Keratinocyte (primary cell): ENCODE measurements around the gene PLGRKT. TPM values are rescaled to one million over a fixed set of nuclear protein-coding genes. Genes with fewer than 3 reads are reported as not detected.

Source experiments
- DNase-seq: peaks from one replicate; pipeline ENCODE4 v3.0.0-alpha.2; 2011; ENCODE audit warnings: low read depth, missing footprints, low spot score
- FAIRE-seq: peaks from 2 replicates; lab custom pipeline; 2011; peaks lifted over from hg19 to GRCh38; lab: Jason Lieb, UNC
- H2AFZ ChIP-seq: 2 replicates; pipeline ENCODE4 v1.6.0; 2012; ENCODE audit warnings: low read length, control low read depth, inconsistent platforms; ENCODE audit not compliant: control insufficient read depth
- H3K27ac ChIP-seq: 2 replicates; pipeline ENCODE4 v1.5.1; 2011; ENCODE audit warnings: low read length; ENCODE audit not compliant: control insufficient read depth, insufficient read depth
- H3K27me3 ChIP-seq: 3 replicates; pipeline ENCODE4 v1.6.0; 2011; ENCODE audit warnings: low read length; ENCODE audit not compliant: control insufficient read depth, insufficient read depth; ENCODE audit errors: extremely low read depth
- H3K36me3 ChIP-seq, 2 experiments: 2 replicates in 1 of 2; 3 replicates in 1 of 2; pipeline ENCODE4 v1.5.1; 2011; ENCODE audit warnings: low read length in 2 of 2, mild to moderate bottlenecking in 1 of 2; ENCODE audit not compliant: control insufficient read depth in 2 of 2, insufficient read depth in 2 of 2; ENCODE audit errors: extremely low read depth in 1 of 2
- H3K4me1 ChIP-seq: 3 replicates; pipeline ENCODE4 v1.5.1; 2011; ENCODE audit warnings: low read length; ENCODE audit not compliant: control insufficient read depth, insufficient read depth; ENCODE audit errors: extremely low read depth
- H3K4me2 ChIP-seq: 3 replicates; pipeline ENCODE4 v1.6.0; 2011; ENCODE audit warnings: low read depth, low read length; ENCODE audit not compliant: control insufficient read depth, insufficient read depth; ENCODE audit errors: extremely low read depth
- H3K4me3 ChIP-seq, 3 experiments: fragments of 200-600 bp in 1 of 3; sonication (generic) in 1 of 3; 2 replicates in 2 of 3; 3 replicates in 1 of 3; pipeline ENCODE4 v1.5.1; 2011 to 2016; ENCODE audit warnings: low read length in 3 of 3, mild to moderate bottlenecking in 3 of 3, control low read depth in 2 of 3, inconsistent platforms in 1 of 3, low read depth in 1 of 3, mixed read lengths in 1 of 3, mixed run types in 1 of 3, moderate library complexity in 1 of 3; ENCODE audit not compliant: control insufficient read depth in 2 of 3, insufficient read depth in 2 of 3; ENCODE audit errors: extremely low read depth in 1 of 3
- H3K79me2 ChIP-seq: 2 replicates; pipeline ENCODE4 v1.6.0; 2012; ENCODE audit warnings: low read length; ENCODE audit not compliant: control insufficient read depth, insufficient read depth
- H3K9ac ChIP-seq: 3 replicates; pipeline ENCODE4 v1.6.0; 2011; ENCODE audit warnings: low read length; ENCODE audit not compliant: control insufficient read depth, insufficient read depth; ENCODE audit errors: extremely low read depth
- H3K9me1 ChIP-seq: 3 replicates; pipeline ENCODE4 v1.6.0; 2011; ENCODE audit warnings: low read length; ENCODE audit not compliant: control insufficient read depth, insufficient read depth; ENCODE audit errors: extremely low read depth
- H3K9me3 ChIP-seq: 2 replicates; pipeline ENCODE4 v1.5.1; 2012; ENCODE audit warnings: low read depth, low read length; ENCODE audit not compliant: control insufficient read depth
- H4K20me1 ChIP-seq: 3 replicates; pipeline ENCODE4 v1.6.0; 2011; ENCODE audit warnings: low read length; ENCODE audit not compliant: control insufficient read depth, insufficient read depth; ENCODE audit errors: extremely low read depth
- CTCF ChIP-seq, 3 experiments: IDR thresholded peaks in 1 of 3; conservative IDR thresholded peaks in 1 of 3; optimal IDR thresholded peaks in 1 of 3; 2 replicates in 2 of 3; 3 replicates in 1 of 3; pipeline versions ENCODE3 to v1.5.1; 2011; ENCODE audit warnings: low read length in 3 of 3, mild to moderate bottlenecking in 3 of 3, moderate library complexity in 2 of 3, control low read depth in 1 of 3, inconsistent platforms in 1 of 3; ENCODE audit not compliant: insufficient read depth in 2 of 3; ENCODE audit errors: extremely low read depth in 1 of 3
- EZH2 ChIP-seq: IDR thresholded peaks from one replicate; pipeline ENCODE4 v1.6.1; 2012; ENCODE audit warnings: inconsistent platforms, mild to moderate bottlenecking, low read length, moderate library complexity
- dilution Hi-C: fragments of 300-500 bp; cut with MboI; formaldehyde crosslinking; loops from one replicate; pipeline ENCODE4 v1.7.0; 2020; ENCODE audit warnings: low sequenced_read_pairs; ENCODE audit not compliant: extremely low pct_ligation_motif_present
- polyA plus RNA-seq, 5 experiments: library from polyadenylated mRNA; depleted of rRNA in 3 of 5; stranded (reverse) in 3 of 5; stranded (forward) in 1 of 5; unstranded in 1 of 5; fragments of >200 nt; gene quantifications; 1 replicate in 1 of 5; 2 replicates in 3 of 5; 3 replicates in 1 of 5; pipeline versions ENCODE4 v1.2.1 to v1.2.3, GENCODE V29; 2011 to 2012; ENCODE audit warnings: missing spikeins in 2 of 5, low read depth in 1 of 5, low replicate concordance in 1 of 5

Gene PLGRKT
- polyA plus RNA-seq, 1 donor (not counting 4 experiments of a cell fraction or from before 2014, with no cell fraction given): 35.2 TPM

- Histone ChIP-seq H3K36me3 (no peaks in the 10 kb centered on the region), H3K79me2 (peaks cover under 1% of the 10 kb centered on the region), H3K4me2 (no peak overlapping the region), H3K27me3 (no peaks in the 10 kb centered on the region), H3K4me3 (no peak overlapping the region), H3K4me1 (no peaks in the 10 kb centered on the region), H4K20me1 (no peaks in the 10 kb centered on the region), H3K9me3 (no peaks in the 10 kb centered on the region), H3K9ac (no peak overlapping the region), H3K9me1 (no peaks in the 10 kb centered on the region), H3K27ac (no peak overlapping the region), H2AFZ (no peak overlapping the region)
- FAIRE-seq: no peak
- no peak for DNase-seq
- no peak for TF ChIP-seq EZH2
- no peak for TF ChIP-seq CTCF (optimal IDR thresholded peaks at IDR 0.05 in 1 of 3, IDR thresholded peaks at IDR 0.05 in 1 of 3, conservative IDR thresholded peaks at IDR 0.05 in 1 of 3; ENCODE audit: extremely low read depth in 1 of 3, insufficient read depth in 2 of 3, low read length in 3 of 3)
- dilution Hi-C loops: no loop called here
Measured at GRCh38 chr9:5361326-5362010, 76.3 kb downstream of the PLGRKT start.

GRCh38 chr9:5360341-5360740 is 77.4 kb downstream of the PLGRKT start:
- no peak overlapping the region for H3K27ac ChIP-seq
- dilution Hi-C loops: no loop called here
- no peak overlapping the region for H2AFZ ChIP-seq
- FAIRE-seq (no peak), DNase-seq (no peak)
- H4K20me1 ChIP-seq: no peaks in the 10 kb centered on the region
- H3K9me3 ChIP-seq: no peaks in the 10 kb centered on the region
- no peak overlapping the region for H3K4me2 ChIP-seq
- H3K9ac ChIP-seq: no peak overlapping the region
- TF ChIP-seq CTCF (optimal IDR thresholded peaks at IDR 0.05 in 1 of 3, IDR thresholded peaks at IDR 0.05 in 1 of 3, conservative IDR thresholded peaks at IDR 0.05 in 1 of 3; ENCODE audit: extremely low read depth in 1 of 3, insufficient read depth in 2 of 3, low read length in 3 of 3) (no peak), EZH2 (no peak)
- H3K4me1 ChIP-seq: no peaks in the 10 kb centered on the region
- no peaks in the 10 kb centered on the region for H3K36me3 ChIP-seq
- H3K4me3 ChIP-seq: no peak overlapping the region
- H3K79me2 ChIP-seq: no peaks in the 10 kb centered on the region
- no peaks in the 10 kb centered on the region for H3K27me3 ChIP-seq
- no peaks in the 10 kb centered on the region for H3K9me1 ChIP-seq
